ENCODE results near the gene TRPV6. TPM values are rescaled to one million over a fixed set of nuclear protein-coding genes. Genes with fewer than 3 reads are reported as not detected.

Gene TRPV6
- total and polyA plus RNA-seq, 2 experiments from 2014 or later = 3.5 to 3.7 TPM

DNA sequence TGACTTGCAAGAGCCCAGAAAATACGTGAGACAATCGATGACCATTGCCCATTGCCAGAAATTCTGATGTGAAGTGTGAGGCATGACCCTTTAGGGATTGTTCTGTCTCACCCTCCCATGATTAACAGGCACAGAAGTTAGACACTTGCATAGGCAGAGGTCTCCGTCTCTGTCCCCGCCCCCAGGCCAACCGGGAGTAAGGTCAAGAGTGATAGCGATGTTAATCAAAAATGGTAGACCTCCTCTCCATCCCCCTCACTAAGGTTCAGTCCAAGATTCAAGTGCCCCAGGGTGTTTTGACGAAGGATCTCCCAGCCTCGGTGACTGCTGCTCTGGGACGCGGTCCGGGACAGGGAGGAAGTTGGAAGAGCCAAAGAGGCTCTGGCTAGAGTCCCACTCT lies 22.7 kb upstream of the TRPV6 start:
- H4K20me1 ChIP-seq (ENCODE audit: insufficient read depth, poor library complexity, severe bottlenecking) = no peaks in the 10 kb centered on the region
- peaks cover 5% of the 10 kb centered on the region for H3K4me1 ChIP-seq (ENCODE audit: insufficient read depth)
- H2AFZ ChIP-seq = no peak overlapping the region
- peak overlapping the region; percentile 59 for H3K27ac ChIP-seq
- no peak overlapping the region for H3K4me2 ChIP-seq
- WGBS (ENCODE audit: low lambda C conversion rate, missing lambda C conversion rate) = 92% methylated on average over 11 of the region's 11 CpGs
- no peak overlapping the region for H3K4me3 ChIP-seq
- DNase-seq (ENCODE audit: low spot score) = no peak
- no peaks in the 10 kb centered on the region for H3K36me3 ChIP-seq (replicated peaks; ENCODE audit: insufficient read depth, low read depth)
- peaks cover 9% of the 10 kb centered on the region for H3K9me3 ChIP-seq (ENCODE audit: low read depth)
- H3K27me3 ChIP-seq = no peaks in the 10 kb centered on the region
- TF ChIP-seq CTCF (IDR thresholded peaks at IDR 0.05; ENCODE audit: poor library complexity) = no peak
- TF ChIP-seq EZH2phosphoT487 (IDR thresholded peaks at IDR 0.05; ENCODE audit: low read depth, severe bottlenecking, unreplicated experiment) = no peak
- TF ChIP-seq EZH2 (IDR thresholded peaks at IDR 0.05; ENCODE audit: borderline replicate concordance) = no peak
- no peaks in the 10 kb centered on the region for H3K9me2 ChIP-seq (replicated peaks; ENCODE audit: insufficient read depth)
- no peaks in the 10 kb centered on the region for H3K79me2 ChIP-seq

- WGBS (ENCODE audit: low lambda C conversion rate, missing lambda C conversion rate) = 90% methylated on average over 2 of the region's 2 CpGs
- Histone ChIP-seq H3K36me3 (replicated peaks; ENCODE audit: insufficient read depth, low read depth) (no peaks in the 10 kb centered on the region), H3K27me3 (no peaks in the 10 kb centered on the region), H3K4me2 (no peak overlapping the region), H3K4me1 (ENCODE audit: insufficient read depth) (peaks cover 5% of the 10 kb centered on the region), H4K20me1 (ENCODE audit: insufficient read depth, poor library complexity, severe bottlenecking) (no peaks in the 10 kb centered on the region), H3K9me2 (replicated peaks; ENCODE audit: insufficient read depth) (no peaks in the 10 kb centered on the region), H2AFZ (no peak overlapping the region), H3K4me3 (no peak overlapping the region), H3K9me3 (ENCODE audit: low read depth) (peaks cover 9% of the 10 kb centered on the region), H3K79me2 (no peaks in the 10 kb centered on the region), H3K27ac (no peak overlapping the region)
- TF ChIP-seq EZH2 (IDR thresholded peaks at IDR 0.05; ENCODE audit: borderline replicate concordance) (no peak), EZH2phosphoT487 (IDR thresholded peaks at IDR 0.05; ENCODE audit: low read depth, severe bottlenecking, unreplicated experiment) (no peak), CTCF (IDR thresholded peaks at IDR 0.05; ENCODE audit: poor library complexity) (no peak)
- DNase-seq (ENCODE audit: low spot score) = no peak
These were observed 21.1 kb upstream of the TRPV6 start for GRCh38 chr7:142906643-142907042.

DNA sequence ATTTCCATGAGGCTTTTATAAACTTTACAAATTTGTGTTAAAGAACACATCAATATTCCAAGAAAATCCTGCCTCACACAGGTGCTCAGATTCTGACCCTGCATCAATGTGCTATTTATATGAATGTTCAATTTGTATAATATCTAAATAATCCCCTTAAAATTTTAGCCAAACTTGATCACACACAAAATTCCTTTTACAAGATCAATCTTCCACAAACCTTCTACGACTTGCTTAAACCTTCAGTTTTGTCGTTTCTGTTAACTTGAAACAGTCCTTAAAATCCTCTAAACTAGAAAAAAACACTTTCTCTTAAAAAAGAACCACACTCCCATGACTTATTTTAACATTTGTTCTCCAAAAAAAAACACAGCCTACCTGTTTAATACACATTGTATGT lies 20.2 kb upstream of the TRPV6 start:
- H3K9me2 ChIP-seq (replicated peaks; ENCODE audit: insufficient read depth) = no peaks in the 10 kb centered on the region
- 77% methylated on average over 2 of the region's 2 CpGs for WGBS (ENCODE audit: low lambda C conversion rate, missing lambda C conversion rate)
- H3K4me3 ChIP-seq = no peak overlapping the region
- H4K20me1 ChIP-seq (ENCODE audit: insufficient read depth, poor library complexity, severe bottlenecking) = no peaks in the 10 kb centered on the region
- H2AFZ ChIP-seq = no peak overlapping the region
- no peaks in the 10 kb centered on the region for H3K36me3 ChIP-seq (replicated peaks; ENCODE audit: insufficient read depth, low read depth)
- no peak overlapping the region for H3K27ac ChIP-seq
- peaks cover 9% of the 10 kb centered on the region for H3K9me3 ChIP-seq (ENCODE audit: low read depth)
- H3K27me3 ChIP-seq = no peaks in the 10 kb centered on the region
- peaks cover under 1% of the 10 kb centered on the region for H3K4me1 ChIP-seq (ENCODE audit: insufficient read depth)
- TF ChIP-seq CTCF (IDR thresholded peaks at IDR 0.05; ENCODE audit: poor library complexity) = no peak
- no peak for TF ChIP-seq EZH2 (IDR thresholded peaks at IDR 0.05; ENCODE audit: borderline replicate concordance)
- no peak for TF ChIP-seq EZH2phosphoT487 (IDR thresholded peaks at IDR 0.05; ENCODE audit: low read depth, severe bottlenecking, unreplicated experiment)
- DNase-seq (ENCODE audit: low spot score) = no peak
- no peaks in the 10 kb centered on the region for H3K79me2 ChIP-seq
- H3K4me2 ChIP-seq = no peak overlapping the region

DNA sequence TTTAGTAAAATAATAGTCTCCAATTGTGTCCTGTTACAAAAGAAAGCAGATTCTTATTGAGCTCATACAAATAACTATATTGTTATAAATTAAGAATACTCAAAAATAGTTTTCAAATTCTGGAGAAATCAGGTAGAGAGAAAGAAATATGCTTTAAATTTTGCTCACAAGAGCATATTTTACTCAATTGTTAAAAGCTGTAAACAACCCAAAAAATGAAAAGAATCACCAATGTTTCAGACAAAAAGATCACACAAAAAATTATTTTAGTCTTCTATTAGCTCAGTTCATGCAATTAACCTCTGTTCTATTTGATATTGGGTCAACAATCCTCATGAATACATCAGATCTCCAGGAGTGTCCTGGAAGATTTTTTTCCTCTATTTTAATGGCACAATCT lies 18.6 kb upstream of the TRPV6 start:
- Histone ChIP-seq H3K9me3 (ENCODE audit: low read depth) (peaks cover 9% of the 10 kb centered on the region), H4K20me1 (ENCODE audit: insufficient read depth, poor library complexity, severe bottlenecking) (no peaks in the 10 kb centered on the region), H3K27ac (no peak overlapping the region), H3K27me3 (no peaks in the 10 kb centered on the region), H3K9me2 (replicated peaks; ENCODE audit: insufficient read depth) (no peaks in the 10 kb centered on the region), H3K4me3 (no peak overlapping the region), H3K4me1 (ENCODE audit: insufficient read depth) (no peaks in the 10 kb centered on the region), H2AFZ (no peak overlapping the region), H3K36me3 (replicated peaks; ENCODE audit: insufficient read depth, low read depth) (no peaks in the 10 kb centered on the region), H3K4me2 (no peak overlapping the region), H3K79me2 (no peaks in the 10 kb centered on the region)
- DNase-seq (ENCODE audit: low spot score) = no peak
- no peak for TF ChIP-seq CTCF (IDR thresholded peaks at IDR 0.05; ENCODE audit: poor library complexity)
- no peak for TF ChIP-seq EZH2phosphoT487 (IDR thresholded peaks at IDR 0.05; ENCODE audit: low read depth, severe bottlenecking, unreplicated experiment)
- TF ChIP-seq EZH2 (IDR thresholded peaks at IDR 0.05; ENCODE audit: borderline replicate concordance) = no peak
